Measurements from ENCODE around the gene AIF1L.

GRCh38 chr9:131092548-131093440 lies 3.5 kb upstream of the AIF1L start:
- TF ChIP-seq, protein P1, sequence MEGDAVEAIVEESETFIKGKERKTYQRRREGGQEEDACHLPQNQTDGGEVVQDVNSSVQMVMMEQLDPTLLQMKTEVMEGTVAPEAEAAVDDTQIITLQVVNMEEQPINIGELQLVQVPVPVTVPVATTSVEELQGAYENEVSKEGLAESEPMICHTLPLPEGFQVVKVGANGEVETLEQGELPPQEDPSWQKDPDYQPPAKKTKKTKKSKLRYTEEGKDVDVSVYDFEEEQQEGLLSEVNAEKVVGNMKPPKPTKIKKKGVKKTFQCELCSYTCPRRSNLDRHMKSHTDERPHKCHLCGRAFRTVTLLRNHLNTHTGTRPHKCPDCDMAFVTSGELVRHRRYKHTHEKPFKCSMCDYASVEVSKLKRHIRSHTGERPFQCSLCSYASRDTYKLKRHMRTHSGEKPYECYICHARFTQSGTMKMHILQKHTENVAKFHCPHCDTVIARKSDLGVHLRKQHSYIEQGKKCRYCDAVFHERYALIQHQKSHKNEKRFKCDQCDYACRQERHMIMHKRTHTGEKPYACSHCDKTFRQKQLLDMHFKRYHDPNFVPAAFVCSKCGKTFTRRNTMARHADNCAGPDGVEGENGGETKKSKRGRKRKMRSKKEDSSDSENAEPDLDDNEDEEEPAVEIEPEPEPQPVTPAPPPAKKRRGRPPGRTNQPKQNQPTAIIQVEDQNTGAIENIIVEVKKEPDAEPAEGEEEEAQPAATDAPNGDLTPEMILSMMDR (IDR thresholded peaks at IDR 0.05; ENCODE audit: insufficient read depth, low read depth, low read length): no peak
- no peak for TF ChIP-seq EZH2 (IDR thresholded peaks at IDR 0.05; ENCODE audit: insufficient read depth, low read length)

Measured in astrocyte (in vitro differentiated cells and primary cell).